SU-DHL-6 (cell line): Measurements from ENCODE around the gene NPAS2.

Experiments
- EZH2phosphoT487 ChIP-seq: fragments of 200-600 bp; sonication (generic), shearing (Covaris generic); conservative IDR thresholded peaks from 2 replicates; pipeline ENCODE4 v1.6.1; 2018; ENCODE audit warnings: mild to moderate bottlenecking, antibody characterized with exemption, low read length, moderate library complexity, mixed read lengths
- TF ChIP-seq, protein P1 (sequence below): fragments of 200-600 bp; sonication (generic); IDR thresholded peaks from one replicate; pipeline ENCODE4 v1.5.1; 2017; ENCODE audit warnings: antibody characterized with exemption, mild to moderate bottlenecking, low read length, moderate library complexity; ENCODE audit not compliant: insufficient read depth, poor library complexity, severe bottlenecking

DNA sequence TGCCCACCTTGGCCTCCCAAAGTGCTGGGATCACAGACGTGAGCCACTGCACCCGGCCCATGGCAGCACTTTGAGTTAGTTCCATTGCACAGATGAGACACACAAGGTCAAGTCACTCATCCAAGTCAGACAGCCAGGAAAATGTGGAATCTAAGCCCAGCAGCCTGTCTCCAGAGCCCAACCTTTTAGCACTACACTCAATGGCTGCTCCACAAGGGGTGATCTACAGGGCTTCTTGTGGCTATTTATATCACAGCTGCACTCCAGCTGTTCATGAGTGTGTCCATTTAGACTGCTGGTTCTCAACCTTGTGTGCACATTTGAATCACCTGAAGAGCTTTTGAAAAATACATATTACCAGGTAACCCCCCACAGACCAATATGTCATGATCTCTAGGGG, 109.2 kb downstream of the NPAS2 start:
- TF ChIP-seq, protein P1, sequence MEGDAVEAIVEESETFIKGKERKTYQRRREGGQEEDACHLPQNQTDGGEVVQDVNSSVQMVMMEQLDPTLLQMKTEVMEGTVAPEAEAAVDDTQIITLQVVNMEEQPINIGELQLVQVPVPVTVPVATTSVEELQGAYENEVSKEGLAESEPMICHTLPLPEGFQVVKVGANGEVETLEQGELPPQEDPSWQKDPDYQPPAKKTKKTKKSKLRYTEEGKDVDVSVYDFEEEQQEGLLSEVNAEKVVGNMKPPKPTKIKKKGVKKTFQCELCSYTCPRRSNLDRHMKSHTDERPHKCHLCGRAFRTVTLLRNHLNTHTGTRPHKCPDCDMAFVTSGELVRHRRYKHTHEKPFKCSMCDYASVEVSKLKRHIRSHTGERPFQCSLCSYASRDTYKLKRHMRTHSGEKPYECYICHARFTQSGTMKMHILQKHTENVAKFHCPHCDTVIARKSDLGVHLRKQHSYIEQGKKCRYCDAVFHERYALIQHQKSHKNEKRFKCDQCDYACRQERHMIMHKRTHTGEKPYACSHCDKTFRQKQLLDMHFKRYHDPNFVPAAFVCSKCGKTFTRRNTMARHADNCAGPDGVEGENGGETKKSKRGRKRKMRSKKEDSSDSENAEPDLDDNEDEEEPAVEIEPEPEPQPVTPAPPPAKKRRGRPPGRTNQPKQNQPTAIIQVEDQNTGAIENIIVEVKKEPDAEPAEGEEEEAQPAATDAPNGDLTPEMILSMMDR = no peak
- no peak for TF ChIP-seq EZH2phosphoT487
